GM21447 (cell line): Measurements from ENCODE around the gene HLF.
"Not testable (repeated sequence)": the region's sequence is repeated elsewhere in the genome, so short reads cannot be mapped to it uniquely, and the experiment has no call there.

Experiments used
- ATAC-seq: cut with Tn5 transposase; IDR thresholded peaks from one replicate; pipeline ENCODE4 v1.9.1; 2021; ENCODE audit not compliant: unreplicated experiment

Gene HLF

DNA sequence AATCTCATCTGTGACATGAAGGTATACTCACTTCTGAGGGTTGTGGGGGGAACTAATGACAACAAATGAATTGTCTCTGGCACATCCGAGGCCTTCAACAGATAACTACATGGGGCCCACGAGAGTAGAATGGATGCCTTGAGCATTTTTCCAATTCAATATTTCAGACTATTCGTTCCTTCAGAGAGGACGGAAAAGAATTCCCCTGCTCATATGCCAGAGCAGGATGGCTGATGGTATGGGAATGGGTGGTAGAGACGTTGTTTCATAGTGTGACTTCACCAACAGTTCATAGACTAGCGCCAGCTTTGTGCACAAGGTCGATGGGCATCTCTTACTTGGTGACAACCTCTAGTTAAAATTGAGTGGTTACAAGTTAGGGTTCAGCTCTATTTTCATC, 61.3 kb downstream of the HLF start:
- no peak for ATAC-seq

DNA sequence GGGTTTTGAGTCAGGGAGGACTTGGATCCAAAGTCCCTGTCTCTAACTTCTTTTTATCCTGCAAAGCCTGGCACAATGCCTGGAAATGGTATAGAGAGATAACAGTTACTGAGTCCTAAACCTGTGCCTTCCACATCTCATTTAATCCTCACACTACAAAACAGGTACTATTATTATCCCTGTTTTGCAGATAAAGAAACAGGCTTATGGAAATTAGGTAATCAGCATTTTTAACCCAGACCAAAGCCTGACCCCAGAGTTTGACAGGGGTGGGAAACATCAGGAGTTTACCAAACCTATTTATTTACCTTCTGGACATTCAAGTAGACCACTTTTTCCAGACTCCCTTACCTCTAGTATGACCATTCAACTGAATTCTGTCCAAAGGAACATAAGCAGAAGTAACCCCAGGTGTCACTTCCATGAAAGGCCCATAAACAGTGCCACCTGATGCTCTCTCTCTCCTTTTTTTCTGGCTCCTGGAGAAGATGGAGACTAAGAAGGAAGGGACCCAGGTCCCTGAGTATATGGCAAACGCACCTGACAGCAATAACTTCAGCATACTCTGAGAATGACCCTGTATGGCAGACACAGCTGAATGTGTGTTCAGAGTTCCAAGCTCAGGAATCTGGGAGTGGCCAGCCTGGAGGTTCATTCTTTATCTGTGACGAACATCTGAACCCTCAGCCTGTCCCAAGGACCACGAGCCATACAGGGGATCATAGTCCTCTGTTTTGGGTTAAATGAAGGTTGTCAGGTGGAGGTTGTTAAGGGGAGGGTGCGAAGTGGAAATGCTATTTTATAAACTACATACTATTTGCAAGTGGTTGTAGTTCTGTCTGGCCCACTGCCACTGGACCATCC, 62.7 kb downstream of the HLF start:
- ATAC-seq: no peak

DNA sequence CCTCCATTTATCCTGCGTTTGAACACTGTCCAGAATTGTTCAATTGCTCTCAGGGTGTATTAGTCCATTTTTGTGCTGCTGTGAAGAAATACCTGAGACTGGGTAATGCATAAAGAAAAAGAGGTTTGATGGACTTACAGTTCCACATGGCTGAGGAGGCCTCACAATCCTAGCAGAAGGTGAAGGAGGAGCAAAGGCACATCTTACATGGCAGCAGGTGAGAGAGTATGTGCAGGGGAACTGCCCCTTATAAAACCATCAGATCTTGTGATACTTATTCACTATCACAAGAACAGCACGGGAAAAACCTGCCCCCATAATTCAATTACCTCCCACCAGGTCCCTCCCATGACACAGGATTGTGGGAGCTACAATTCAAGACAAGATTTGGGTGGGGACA, 63.8 kb downstream of the HLF start:
- ATAC-seq: not testable (repeated sequence)

DNA sequence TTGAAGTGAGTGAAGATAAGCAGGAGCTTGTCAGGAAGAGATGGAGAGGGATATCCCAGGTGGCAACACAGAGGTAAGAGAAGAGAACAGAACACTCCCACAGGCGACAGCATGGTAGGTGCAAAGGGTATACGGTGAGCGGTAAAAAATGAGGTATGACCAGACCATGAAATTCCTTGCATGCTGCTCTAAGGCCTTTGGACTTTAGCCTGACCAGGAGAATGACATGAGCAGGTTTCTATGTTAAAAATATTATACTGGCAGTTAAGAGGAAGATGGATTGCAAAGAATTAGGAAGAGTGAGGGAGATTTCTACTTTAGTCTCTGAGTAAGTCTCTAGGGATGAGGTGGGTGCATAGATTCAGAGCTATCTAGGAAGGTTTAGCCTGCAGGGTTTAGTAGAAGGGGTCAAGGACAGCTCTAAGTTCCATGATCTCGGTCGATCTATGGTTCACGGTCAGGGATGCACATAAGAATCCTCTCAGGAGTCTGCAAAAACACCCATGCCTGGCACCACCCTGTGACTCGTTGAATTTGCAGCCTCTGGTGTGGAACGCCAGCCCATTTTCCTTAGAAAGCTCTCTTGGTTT, 65.7 kb downstream of the HLF start:
- no peak for ATAC-seq

DNA sequence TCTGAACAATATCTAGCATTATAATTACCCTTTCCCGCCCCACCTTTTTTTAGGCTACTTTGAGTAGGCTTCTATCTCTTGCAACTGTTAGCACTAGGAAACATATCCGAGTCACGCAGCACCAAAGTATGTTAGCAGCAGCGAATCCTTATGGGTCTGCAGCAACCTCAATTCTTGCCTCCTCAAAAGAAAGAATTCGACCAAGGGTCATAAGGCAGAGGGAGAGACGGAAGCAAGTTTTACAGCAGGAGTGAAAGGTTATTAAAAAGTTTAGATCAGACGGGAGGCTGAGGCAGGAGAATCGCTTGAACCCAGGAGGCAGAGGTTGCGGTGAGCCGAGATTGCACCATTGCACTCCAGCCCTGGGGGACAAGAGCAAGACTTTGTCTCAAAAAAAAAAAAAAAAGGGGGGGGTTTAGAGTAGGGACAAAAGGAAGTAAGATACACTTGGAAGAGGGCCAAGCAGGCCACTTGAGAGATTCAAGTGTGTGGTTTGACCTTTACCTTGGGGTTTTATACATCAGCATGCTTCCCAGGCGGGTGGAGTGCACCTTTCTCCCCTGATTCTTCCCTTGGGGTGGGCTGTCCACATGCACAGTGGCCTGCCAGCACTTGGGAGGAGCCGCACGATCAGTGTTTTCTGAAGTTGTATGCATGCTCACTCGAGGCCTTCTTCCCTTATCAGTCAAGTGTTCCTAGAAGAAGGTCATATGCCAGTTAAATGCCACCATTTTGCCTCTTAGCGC, 67.7 kb downstream of the HLF start:
- ATAC-seq: no peak

DNA sequence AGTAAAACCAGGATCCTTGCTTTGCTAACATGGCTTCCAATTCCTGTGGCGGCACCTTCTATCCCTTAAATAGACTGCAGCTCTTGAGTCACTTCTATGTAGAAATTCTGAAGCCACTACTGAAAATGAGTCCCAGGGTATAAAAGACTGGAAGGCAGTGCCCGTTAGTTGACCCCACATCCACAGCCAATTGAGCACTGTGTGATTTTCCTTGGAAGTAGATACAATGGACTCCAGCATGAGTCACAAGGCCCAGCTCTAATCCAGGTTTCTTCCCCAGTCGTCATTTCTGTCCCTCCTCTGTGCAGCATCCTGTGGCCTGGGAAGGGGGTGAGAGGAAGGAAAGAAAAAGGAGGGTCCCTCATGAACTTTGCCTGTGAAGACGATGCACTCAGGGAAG, 69.5 kb downstream of the HLF start:
- no peak for ATAC-seq

DNA sequence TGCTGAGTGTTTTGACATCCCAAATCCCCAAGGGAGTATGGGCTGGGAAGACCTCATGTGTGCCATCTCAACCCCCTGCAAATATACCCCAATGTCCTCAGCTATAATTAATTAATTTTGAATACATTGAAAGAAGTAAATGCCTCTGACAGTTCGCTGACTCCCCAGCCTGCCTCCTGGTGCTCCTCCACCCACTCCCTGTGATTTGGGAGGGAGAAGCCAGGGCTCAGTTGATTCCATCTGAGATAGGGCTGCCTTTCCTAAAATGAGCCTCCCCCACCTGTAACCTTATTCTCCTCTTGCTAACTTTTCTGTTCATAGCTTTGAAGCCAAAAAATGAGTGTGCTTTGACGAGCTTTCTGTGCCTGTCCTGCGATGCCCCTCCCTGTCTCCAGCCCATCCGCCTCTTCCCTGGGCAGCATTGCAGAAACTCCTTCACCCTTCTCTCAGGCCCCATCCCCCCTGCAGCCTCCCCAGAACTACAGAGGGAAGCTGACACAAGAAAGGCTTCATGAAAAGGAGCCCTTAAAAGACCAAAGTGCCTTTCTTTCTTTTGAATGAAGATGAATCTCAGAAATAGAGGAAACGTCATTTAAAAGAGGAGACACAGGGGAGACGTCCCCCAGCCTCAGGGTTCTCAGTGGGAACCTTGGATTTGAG, 70.3 kb downstream of the HLF start:
- ATAC-seq: no peak

DNA sequence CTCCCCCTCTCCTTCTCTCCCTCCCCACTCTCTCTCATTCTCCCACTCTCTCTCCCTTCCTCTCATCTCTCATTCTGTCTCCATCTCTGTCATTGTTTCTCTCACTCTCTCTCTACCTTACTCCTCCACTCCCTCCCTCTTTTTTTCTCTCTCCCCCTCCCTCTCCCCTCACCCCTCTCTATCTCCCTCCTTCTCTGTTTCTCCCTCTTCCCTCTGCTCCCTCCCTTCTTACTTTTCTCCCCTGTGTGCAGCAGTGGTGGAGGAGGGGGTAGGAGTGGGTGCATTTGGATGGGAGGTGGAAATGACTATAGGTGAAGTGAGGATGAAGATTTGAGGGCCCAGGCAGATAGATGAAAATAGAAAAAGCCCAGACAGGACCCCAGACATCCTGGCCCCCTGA, 70.9 kb downstream of the HLF start:
- ATAC-seq: no peak

DNA sequence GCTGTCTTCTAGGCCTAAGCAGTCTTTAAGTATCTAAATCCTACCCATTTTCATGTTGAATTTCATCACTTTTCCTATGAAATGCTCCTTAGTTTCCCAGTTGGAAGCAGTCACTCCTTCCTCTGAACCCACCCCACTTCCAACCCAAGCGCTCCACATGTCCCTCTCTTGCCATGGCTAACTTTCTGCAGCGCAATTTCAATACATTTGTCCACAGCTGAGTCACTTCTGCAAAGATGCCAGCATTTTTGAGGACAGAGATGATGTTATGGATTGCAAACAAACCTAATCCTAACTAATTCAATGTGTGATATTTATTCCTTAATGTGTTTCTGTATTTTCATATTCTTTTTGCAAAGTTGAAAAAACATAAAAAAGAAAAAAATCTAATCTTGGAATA, 71.7 kb downstream of the HLF start:
- no peak for ATAC-seq

DNA sequence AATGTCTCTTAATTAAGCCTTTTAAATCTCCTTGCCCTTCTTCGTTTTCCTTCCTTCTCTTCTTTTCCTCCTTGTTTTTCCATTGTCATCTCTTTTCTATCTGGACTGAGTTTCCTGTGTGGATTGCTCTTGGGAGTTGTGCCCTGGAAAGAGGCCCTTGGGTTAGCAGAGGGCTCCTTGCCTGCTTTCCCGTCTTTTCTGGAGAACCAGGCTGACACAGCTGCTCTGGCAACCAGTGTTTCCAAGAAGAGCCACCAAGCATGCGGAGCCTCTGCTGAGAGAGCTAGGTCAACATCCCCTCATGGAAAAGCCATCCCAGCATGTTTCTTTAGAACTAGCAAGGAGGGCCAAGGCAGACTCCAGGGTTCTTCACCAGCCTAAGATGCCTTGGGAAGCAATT, 75.4 kb downstream of the HLF start:
- ATAC-seq: no peak

DNA sequence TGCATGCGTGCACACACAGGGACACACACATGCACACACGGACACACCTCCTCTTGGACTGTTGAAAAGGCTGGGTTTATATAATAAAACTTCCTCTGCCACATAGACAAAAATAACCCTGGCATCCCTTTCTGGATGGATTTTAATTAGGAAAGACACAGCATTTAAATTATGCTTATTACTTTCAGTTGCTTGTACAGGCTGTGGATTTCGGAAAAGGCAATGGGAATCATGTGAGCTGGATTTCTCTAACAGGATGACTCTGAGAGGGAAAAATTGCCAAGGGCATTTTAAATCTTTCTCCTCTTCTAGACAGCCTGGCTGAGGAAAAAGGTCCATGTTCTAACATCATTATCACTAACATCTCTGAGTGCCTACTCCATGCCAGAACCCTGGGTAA, 75.9 kb downstream of the HLF start:
- no peak for ATAC-seq

DNA sequence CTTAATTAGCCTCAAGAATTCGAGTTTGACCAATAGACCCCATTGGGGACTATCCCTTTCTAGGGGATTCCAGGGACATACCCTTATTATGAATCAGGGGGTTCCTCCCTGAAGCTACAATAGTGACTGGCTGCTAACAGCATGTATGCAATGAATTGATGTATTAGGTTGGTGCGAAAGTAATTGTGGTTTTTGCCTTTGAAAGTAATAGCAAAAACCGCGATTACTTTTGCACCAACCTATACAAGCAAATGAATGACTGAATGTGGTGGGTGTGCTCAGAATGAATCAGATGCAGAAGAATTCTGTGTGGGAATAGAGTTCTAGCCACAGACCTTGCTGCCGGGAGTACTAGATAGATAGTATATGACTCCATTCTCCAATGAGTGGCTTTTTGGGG, 76.7 kb downstream of the HLF start:
- ATAC-seq: no peak

DNA sequence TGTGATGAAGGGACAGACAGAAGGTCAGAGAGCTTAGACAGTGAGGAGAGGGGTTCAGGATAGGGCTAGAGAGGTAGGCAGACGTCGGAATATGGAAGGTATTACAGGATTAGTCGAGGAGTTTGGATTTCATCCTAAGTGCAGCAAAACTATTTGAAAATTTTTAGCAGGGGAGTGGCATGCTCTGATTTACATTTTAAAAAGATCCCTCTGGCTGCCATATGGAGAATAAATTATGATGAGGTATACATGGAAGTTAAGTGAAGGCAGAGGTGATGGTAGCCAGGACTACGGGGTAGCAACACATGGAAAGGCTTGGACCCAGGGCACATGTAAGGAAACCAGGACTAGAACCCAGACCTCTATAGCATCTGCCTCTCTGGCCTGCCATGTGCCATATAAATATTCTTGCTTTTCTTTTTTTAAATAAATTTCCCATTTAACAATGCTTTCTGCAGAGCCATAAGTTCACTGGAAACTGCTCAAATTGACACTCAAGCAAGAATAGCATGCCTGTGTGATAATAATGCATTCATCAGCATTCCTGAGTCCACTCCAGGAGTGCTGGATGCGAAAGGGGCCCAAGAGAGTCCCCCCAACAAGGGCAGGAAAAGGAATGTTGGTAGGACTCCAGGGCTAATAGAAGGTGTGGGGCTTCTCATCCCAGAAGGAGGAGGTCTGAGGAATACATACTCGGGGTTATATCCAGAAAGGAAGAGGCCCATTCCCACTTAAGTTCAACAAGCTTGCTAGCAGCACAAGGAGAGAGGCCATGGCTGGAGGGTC, 78.2 kb downstream of the HLF start:
- ATAC-seq: no peak

DNA sequence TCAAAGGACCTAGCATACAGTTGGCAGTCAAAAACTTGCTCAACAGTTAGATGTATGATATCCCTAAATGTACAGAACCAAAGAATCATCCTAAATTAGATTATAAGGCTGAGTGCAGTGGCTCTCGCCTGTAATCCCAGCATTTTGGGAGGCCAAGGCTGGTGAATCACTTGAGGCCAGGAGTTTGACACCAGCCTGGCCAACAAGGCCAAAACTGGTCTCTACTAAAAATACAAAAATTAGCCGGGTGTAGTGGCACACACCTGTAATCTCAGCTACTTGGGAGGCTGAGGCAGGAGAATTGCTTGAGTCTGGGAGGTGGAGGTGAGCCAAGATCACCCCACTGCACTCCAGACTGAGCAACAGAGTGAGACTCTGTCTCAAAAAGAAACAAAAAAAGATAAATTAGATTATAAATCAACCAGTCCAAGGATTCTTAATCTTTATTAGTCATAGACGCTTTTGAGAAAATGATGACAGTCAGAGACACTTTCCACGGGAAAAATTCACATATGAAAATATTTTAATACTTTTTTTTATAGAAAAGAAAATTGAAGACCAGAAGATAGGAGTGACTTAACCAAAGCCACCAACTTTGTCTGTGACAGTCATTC, 79.2 kb downstream of the HLF start:
- ATAC-seq: no peak

DNA sequence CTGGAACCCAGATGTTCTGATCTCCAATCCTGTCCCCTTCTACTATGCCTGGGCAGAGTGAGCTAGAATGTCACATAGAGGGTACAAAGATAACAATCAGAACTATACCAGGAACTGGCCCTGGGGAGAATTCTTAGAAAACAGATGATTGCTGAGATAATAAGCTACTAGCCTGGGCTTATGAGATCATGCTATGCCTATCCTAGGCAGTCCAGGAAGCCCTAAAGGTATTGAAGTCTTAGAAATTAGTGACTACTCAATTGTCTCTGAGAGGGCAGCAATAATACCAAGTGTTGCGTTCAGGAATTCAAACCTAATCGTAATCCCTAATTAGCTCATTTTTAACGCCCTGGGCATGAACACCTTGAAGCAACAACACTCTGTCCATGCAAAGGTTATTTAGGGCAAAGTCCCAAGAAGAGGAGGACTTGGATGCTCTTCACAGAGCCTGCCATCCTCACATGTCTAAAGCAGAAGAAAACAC, 79.8 kb downstream of the HLF start:
- no peak for ATAC-seq

DNA sequence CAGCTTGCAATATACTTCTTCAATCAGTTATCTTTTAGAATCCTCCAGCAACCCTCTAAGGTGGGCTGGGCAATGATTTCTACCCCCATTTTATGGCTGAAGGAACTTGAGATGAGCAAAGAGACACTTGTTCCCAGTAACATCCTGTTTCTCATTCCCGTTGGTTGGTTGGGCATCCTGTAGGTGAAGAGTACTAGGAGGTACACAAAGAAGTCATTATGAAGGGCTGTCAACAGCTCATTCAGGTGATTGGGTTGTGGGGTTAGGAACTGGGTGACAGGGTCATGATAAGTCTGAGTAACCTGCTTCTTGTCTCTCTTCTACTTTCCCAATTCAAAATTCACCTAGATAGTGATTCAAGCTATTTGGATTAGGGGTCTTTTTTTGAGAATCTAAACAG, 80.4 kb downstream of the HLF start:
- ATAC-seq: no peak

DNA sequence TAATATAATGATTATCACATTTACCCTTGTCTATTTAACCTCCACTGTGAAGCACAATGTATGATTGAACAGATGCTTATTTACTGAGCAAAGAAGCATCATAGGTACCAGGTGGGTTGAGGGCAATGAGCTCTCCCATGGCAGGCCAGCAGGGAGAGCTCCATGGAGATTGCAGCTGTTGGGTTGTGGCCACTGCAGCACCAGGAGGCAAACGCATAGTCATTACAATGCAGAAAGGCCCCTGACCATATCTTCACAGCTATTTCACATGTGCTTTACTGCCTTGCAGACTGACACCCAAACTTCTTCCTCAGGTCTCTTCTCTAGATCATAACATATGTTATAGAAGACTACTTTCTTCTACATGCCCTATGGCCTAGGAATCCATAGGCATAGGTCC, 81.9 kb downstream of the HLF start:
- no peak for ATAC-seq

DNA sequence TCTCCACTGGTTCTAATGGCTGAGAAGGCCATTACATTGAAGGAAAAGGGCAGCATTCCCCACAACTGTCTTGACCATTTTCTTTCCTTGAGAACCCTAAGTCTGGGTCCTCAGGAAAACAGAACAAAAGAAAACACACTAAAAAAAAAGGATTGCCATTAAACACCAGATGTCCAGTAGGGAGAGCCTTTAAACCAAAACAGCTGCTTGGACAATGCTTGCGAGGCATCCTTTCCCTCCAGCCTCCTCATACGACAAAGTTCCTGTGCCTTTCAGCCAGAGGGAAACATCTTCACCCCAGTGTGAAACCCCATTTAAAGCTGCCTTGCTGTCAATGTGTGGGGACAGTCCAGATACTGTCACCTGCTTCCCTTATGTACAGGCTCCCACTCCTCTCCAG, 82.6 kb downstream of the HLF start:
- ATAC-seq: no peak

DNA sequence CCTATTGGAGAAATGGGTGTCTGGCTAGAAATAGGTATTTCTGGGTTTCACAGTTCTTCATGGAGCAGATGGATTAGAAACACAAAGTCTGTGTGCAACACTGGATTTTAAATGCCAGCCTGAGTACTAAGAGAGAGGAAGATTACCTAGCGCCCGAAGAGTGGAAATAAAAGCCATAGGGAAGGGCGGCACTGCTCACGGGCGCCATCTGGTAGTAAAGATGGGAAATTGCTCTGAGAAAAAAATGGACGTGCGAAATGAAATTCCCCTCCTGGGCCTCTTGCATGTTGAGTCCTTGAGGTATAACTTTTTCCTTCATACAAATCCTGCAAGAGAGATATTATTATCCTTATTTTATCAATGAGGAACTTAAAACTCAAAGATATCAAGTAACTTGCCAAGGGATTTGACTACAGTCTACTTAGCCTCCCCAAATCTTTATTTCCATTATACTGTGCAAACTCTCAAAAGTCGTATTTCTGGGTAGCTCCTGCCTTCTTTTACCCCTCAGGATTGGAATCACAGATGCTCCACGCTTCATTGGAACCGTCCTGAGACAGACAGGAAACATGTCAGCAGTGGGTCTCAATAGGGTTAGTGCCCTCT, 84.1 kb downstream of the HLF start:
- peak; percentile 75 for ATAC-seq

DNA sequence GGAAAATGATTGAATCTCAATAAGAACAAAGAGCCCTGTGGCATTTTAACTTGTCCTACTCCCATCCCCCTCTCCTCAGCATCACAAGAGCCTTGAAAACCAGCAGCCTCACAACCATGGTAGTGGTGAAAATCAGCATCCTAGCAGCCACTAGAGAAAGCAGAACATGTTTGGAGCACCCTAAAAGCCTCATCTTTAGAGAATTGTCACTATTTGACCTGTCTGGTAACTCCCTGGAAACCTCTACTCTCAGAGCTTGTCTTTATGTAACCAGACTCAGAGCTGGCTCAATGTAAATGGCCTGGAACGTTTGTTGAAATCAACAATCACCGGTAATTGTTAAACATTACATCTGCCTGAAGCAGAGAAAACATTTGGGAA, 86.1 kb downstream of the HLF start:
- ATAC-seq: no peak
